Activated CD8-positive, alpha-beta T cell treated with anti-CD3 and anti-CD28 coated beads for 36 hours (primary cell): Measurements from ENCODE around the gene CD247. TPM values are rescaled to one million over a fixed set of nuclear protein-coding genes. Genes with fewer than 3 reads are reported as not detected.

Experiments
- ATAC-seq: fragments of 200-7000 bp; cut with Tn5 transposase; one replicate; pipeline ENCODE4 v1.10.0; 2021; ENCODE audit warnings: mild to moderate bottlenecking, moderate library complexity
- CTCF ChIA-PET: fragments of 350-600 bp; sonication (Branson Sonifier 250); formaldehyde crosslinking; loops from one replicate; lab custom pipeline; 2021; ENCODE audit warnings: antibody characterized with exemption; lab: Charles Lee
- POLR2A ChIA-PET: fragments of 350-600 bp; sonication (Branson Sonifier 250); formaldehyde crosslinking; loops from one replicate; lab custom pipeline; 2021; ENCODE audit warnings: antibody characterized with exemption; lab: Charles Lee
- DNase-seq: peaks from one replicate; pipeline ENCODE4 v3.0.0-alpha.2; 2020
- H3K27ac Mint-ChIP-seq: one replicate; pipeline ENCODE4 v1.8.0; 2021; ENCODE audit warnings: mild to moderate bottlenecking, mixed read lengths
- H3K27me3 Mint-ChIP-seq: one replicate; pipeline ENCODE4 v1.8.0; 2021; ENCODE audit warnings: mixed read lengths
- H3K36me3 Mint-ChIP-seq: one replicate; pipeline ENCODE4 v1.8.0; 2021; ENCODE audit warnings: low read depth, mixed read lengths
- H3K4me1 Mint-ChIP-seq: one replicate; pipeline ENCODE4 v1.8.0; 2021; ENCODE audit warnings: low read depth, mixed read lengths
- H3K4me3 Mint-ChIP-seq: one replicate; pipeline ENCODE4 v1.8.0; 2021; ENCODE audit warnings: mild to moderate bottlenecking, moderate library complexity, mixed read lengths
- H3K9me3 Mint-ChIP-seq: one replicate; pipeline ENCODE4 v1.8.0; 2021; ENCODE audit warnings: mixed read lengths
- intact Hi-C: fragments of 100-400 bp; cut with micrococcal nuclease; formaldehyde crosslinking; loops from one replicate; pipeline ENCODE4 v1.10.0; 2022
- total RNA-seq, 2 experiments: library from RNA; stranded (reverse); gene quantifications; one replicate each; pipeline ENCODE4 v1.2.3, GENCODE V29; 2021
- TF ChIP-seq, protein P1 (sequence below): fragments of 200-600 bp; IDR thresholded peaks from one replicate; pipeline ENCODE4 v1.8.0; 2022; ENCODE audit warnings: antibody characterized with exemption, mild to moderate bottlenecking

The CD247 gene
- total RNA-seq, 2 experiments from 2014 or later: 224 to 229 TPM

DNA sequence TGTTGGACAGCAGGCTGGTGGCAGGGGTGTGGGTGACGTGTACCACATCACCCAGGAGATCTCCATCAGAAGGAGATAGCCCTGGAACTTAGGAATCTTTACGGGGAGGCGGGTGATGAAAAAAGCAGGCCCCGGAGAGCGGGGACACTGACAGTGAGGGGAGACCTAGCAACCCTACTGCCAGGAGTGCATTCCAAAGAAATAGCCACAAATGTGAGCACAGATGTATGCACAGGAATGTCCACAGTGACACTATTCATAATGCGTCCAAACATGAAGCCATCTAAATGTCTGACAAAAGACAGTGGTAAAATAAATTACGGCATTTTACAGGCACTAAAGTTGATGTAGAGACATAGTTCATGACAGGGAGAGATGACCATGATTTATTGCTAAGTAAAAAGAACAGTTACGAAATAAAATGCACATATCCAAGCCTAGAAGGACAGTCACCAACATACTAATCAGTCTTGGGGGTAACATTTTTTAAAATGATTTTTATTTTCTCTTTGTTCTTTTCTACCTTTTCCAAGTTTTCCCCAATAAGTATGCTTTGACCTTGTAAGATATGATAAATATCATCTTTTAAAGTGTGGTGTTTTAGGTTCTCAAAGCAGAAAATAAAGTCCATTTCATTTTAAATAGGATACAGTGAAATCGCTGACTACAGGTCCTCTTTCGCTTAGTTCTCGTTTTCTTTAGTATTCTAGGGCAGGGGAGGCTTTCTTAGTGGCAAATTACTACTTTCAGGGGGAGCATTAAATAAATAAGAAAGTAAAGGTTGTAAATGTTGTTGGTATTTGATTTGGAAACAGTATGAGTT is 21.3 kb downstream of the CD247 start:
- no peak for ATAC-seq
- intact Hi-C loops: no loop called here
- POLR2A ChIA-PET: interaction anchor here (1.0 to 8.8 kb wide), 6 partner anchors 13 to 49 kb away, joined by 3 to 148 read pairs (median 8); partner anchors contain the start of gene CD247
- no peaks in the 10 kb centered on the region for H3K9me3 Mint-ChIP-seq
- no peaks in the 10 kb centered on the region for H3K27me3 Mint-ChIP-seq
- peaks cover 72% of the 10 kb centered on the region for H3K36me3 Mint-ChIP-seq
- H3K4me3 Mint-ChIP-seq: peak overlapping the region; percentile 5
- TF ChIP-seq, protein P1, sequence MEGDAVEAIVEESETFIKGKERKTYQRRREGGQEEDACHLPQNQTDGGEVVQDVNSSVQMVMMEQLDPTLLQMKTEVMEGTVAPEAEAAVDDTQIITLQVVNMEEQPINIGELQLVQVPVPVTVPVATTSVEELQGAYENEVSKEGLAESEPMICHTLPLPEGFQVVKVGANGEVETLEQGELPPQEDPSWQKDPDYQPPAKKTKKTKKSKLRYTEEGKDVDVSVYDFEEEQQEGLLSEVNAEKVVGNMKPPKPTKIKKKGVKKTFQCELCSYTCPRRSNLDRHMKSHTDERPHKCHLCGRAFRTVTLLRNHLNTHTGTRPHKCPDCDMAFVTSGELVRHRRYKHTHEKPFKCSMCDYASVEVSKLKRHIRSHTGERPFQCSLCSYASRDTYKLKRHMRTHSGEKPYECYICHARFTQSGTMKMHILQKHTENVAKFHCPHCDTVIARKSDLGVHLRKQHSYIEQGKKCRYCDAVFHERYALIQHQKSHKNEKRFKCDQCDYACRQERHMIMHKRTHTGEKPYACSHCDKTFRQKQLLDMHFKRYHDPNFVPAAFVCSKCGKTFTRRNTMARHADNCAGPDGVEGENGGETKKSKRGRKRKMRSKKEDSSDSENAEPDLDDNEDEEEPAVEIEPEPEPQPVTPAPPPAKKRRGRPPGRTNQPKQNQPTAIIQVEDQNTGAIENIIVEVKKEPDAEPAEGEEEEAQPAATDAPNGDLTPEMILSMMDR: no peak
- DNase-seq: no peak
- peaks cover 96% of the 10 kb centered on the region for H3K4me1 Mint-ChIP-seq
- CTCF ChIA-PET: interaction anchor here (1.4 to 6.0 kb wide), 2 partner anchors 20 to 43 kb away, joined by 3 to 62 read pairs; partner anchors contain the start of gene CD247
- peak overlapping the region; percentile 97 for H3K27ac Mint-ChIP-seq

DNA sequence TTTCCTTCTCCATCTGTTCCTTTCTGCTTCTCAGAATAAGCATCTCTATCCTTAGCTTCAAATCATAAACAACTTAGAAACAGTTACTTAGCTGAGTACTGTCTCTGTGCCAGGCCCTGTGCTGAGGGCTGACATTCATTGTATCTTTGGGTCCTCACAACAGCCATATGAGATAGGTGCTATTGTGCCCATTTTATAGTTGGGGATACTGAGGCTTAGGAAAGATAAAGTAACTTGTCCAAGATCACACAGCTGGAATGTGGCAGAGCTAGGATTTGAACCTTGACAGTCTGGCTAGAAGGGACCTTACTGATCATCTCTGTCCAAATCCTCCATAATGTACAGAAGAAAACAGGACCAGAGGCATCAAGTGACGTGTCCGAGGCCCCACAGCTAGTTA is 25.0 kb downstream of the CD247 start:
- ChIA-PET POLR2A (interaction anchor here (1.2 to 3.0 kb wide), 11 partner anchors 8 to 46 kb away, joined by 4 to 16 read pairs (median 10); partner anchors contain the start of gene CD247), CTCF (interaction anchor here (0.8 to 2.5 kb wide), 7 partner anchors 13 to 194 kb away, joined by 3 to 9 read pairs (median 3); partner anchors contain the start of gene CD247)
- Mint-ChIP-seq H3K27me3 (no peaks in the 10 kb centered on the region), H3K27ac (peak overlapping the region; percentile 96), H3K9me3 (no peaks in the 10 kb centered on the region), H3K4me1 (peaks cover 91% of the 10 kb centered on the region), H3K36me3 (peaks cover 68% of the 10 kb centered on the region), H3K4me3 (peak overlapping the region; percentile 67)
- no peak for DNase-seq
- TF ChIP-seq, protein P1: no peak
- ATAC-seq: no peak
- intact Hi-C loops: no loop called here

DNA sequence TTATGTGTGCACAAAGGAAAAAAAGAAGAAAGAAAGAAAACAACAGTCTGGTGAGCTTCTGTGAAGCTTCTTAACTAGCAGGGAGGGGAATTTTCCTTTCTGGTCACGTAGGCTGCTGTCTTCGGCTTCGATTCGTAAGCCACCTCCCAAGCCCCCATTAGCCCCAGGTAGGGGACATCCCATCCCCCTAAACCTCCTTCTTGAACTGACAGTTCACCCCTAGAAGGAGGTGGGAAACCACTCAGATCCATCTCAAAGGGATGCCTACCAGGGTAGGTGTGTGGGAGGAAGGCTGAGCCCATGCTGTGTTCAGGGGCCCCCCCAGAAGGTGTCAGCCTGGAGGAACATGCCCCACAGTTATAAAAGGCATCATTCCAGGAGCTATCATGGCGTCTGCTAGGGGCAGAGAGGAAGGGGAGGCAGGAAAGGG is 25.8 kb downstream of the CD247 start:
- peak; percentile 79 for ATAC-seq
- Mint-ChIP-seq H3K4me3 (peak overlapping the region; percentile 67), H3K9me3 (no peaks in the 10 kb centered on the region), H3K27me3 (no peaks in the 10 kb centered on the region), H3K36me3 (peaks cover 68% of the 10 kb centered on the region), H3K4me1 (peaks cover 91% of the 10 kb centered on the region), H3K27ac (peak overlapping the region; percentile 96)
- intact Hi-C loops: loop anchor here (1.0 kb wide), 1 partner anchor 8 kb away; no protein-coding TSS in a partner anchor
- ChIA-PET CTCF (interaction anchor here (0.8 to 2.5 kb wide), 6 partner anchors 10 to 42 kb away, joined by 3 to 9 read pairs (median 4); partner anchors contain the start of gene CD247), POLR2A (interaction anchor here (0.8 to 3.0 kb wide), 15 partner anchors 9 to 135 kb away, joined by 3 to 16 read pairs (median 5); partner anchors contain the start of gene CD247)
- TF ChIP-seq, protein P1: no peak
- DNase-seq: peak; percentile 89

DNA sequence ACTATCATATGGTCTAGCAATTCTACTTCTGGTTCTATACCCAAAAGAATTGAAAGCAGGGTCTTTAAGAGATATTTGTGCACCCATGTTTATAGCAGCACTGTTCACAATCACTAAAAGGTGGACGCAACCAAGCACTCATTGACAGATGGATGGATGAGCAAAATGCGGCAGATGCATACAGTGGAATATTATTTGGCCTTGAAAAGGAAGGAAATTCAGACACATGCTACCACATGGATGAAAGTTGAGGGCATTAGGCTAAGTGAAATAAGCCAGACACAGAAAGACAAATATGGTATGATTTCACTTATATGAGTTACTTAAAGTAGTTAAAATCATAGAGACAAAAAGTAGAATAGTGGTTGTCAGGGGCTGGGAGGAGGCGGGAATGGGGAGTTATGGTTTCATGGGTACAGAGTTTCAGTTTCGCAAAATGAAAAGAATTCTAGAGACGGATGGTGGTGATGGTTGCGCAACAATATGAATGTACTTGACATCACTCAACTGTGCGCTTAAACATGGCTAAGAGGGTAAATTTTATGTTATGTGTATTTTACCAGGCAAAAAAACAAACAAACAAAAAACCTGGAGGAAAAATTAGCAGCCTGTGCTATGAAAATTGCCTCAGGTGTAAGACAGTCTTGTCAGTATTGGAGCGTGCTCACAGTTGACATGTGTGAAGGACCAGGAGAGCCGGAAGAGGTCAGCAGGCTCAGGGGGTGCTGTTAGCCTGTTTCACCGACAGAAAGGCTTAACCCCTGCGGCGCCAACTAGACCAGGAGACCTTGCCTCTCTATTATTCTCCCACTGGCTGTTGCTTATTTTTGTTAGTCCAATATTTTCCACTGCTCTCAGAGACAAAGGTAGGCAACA is 26.5 kb downstream of the CD247 start:
- TF ChIP-seq, protein P1: no peak
- CTCF ChIA-PET: interaction anchor here (0.9 to 3.8 kb wide), 4 partner anchors 10 to 38 kb away, joined by 3 to 18 read pairs (median 6); partner anchors contain the start of gene CD247
- Mint-ChIP-seq H3K4me1 (peaks cover 91% of the 10 kb centered on the region), H3K4me3 (peak overlapping the region; percentile 67), H3K36me3 (peaks cover 69% of the 10 kb centered on the region), H3K27ac (peak overlapping the region; percentile 96), H3K27me3 (no peaks in the 10 kb centered on the region), H3K9me3 (no peaks in the 10 kb centered on the region)
- POLR2A ChIA-PET: interaction anchor here (0.8 to 3.0 kb wide), 14 partner anchors 8 to 136 kb away, joined by 3 to 16 read pairs (median 6); no protein-coding TSS in a partner anchor
- intact Hi-C loops: loop anchor here (1.0 kb wide), 1 partner anchor 8 kb away; no protein-coding TSS in a partner anchor
- peak; percentile 46 for ATAC-seq
- peak; percentile 74 for DNase-seq
